ENCODE data around the gene UBB. TPM values are rescaled to one million over a fixed set of nuclear protein-coding genes. Genes with fewer than 3 reads are reported as not detected.

Gene UBB
- total and polyA plus RNA-seq, 2 of the 4 experiments (the other 2 are of a cell fraction), result 2,561 to 4,283 TPM

- peaks cover 7% of the 10 kb centered on the region; the same call in 1 of the 2 replicates for H3K9me1 ChIP-seq (ENCODE audit: insufficient read depth, low read length)
- no peak overlapping the region for H2AK9ac ChIP-seq (replicated peaks; ENCODE audit: low read depth, low read length, poor library complexity)
- H3K36me3 ChIP-seq (ENCODE audit: control insufficient read depth, insufficient read depth, low read length), result peaks cover 16% of the 10 kb centered on the region
- H4K91ac ChIP-seq (ENCODE audit: insufficient read depth, low read depth, low read length), result no peak overlapping the region
- no peak overlapping the region for H4K5ac ChIP-seq (ENCODE audit: low read depth, low read length)
- H4K20me1 ChIP-seq (ENCODE audit: insufficient read depth, low read length), result no peaks in the 10 kb centered on the region
- H3K79me1 ChIP-seq (ENCODE audit: low read depth in 1 of 2, low read length in 2 of 2), result peaks cover 6 to 16% of the 10 kb centered on the region in 2 experiments; a peak in 3 of 4 replicates
- no peak overlapping the region for H4K8ac ChIP-seq (ENCODE audit: low read depth in 2 of 2, low read length in 2 of 2)
- H3K9ac ChIP-seq (ENCODE audit: low read depth, low read length), result no peak overlapping the region
- H3K4me2 ChIP-seq (ENCODE audit: low read depth, low read length), result no peak overlapping the region
- H3K18ac ChIP-seq (ENCODE audit: low read depth, low read length), result no peak overlapping the region
- no peak overlapping the region for H3K4ac ChIP-seq (ENCODE audit: low read depth, low read length)
- no peak overlapping the region for H2BK20ac ChIP-seq (ENCODE audit: low read depth, low read length)
- H3K27me3 ChIP-seq (ENCODE audit: control insufficient read depth, insufficient read depth, low read length), result no peaks in the 10 kb centered on the region
- no peaks in the 10 kb centered on the region for H3K9me3 ChIP-seq (ENCODE audit: control insufficient read depth, insufficient read depth, low read length)
- H2AFZ ChIP-seq (replicated peaks; ENCODE audit: low read length, poor library complexity), result no peak overlapping the region
- H3K23ac ChIP-seq (ENCODE audit: low read depth, low read length), result no peak overlapping the region
- ATAC-seq (ENCODE audit: low read depth), result no peak
- no peak overlapping the region for H2AK5ac ChIP-seq (ENCODE audit: low read depth, low read length)
- no peak overlapping the region for H2BK120ac ChIP-seq (ENCODE audit: low read depth, low read length)
- intact Hi-C loops (cut with micrococcal nuclease) (no loop called here), in situ Hi-C loops (cut with MboI; ENCODE audit: low sequenced_read_pairs) (no loop called here), dilution Hi-C loops (cut with HindIII; ENCODE audit: low sequenced_read_pairs, unreplicated experiment) (no loop called here)
- CTCF ChIA-PET, result no interaction called here
- no peak overlapping the region for H3K27ac ChIP-seq (ENCODE audit: insufficient read depth, low read length)
- POLR2A ChIA-PET (ENCODE audit: unreplicated experiment), result no interaction called here
- H3K14ac ChIP-seq (replicated peaks; ENCODE audit: low read depth, low read length), result no peak overlapping the region
- WGBS, 2 experiments (ENCODE audit: extremely low coverage in 2 of 2, insufficient read length in 1 of 2), result 100% methylated on average over 4 of the region's 6 CpGs; no CpG with 5 or more reads in 1 of the 2 experiments
- H2BK15ac ChIP-seq (ENCODE audit: low read depth, low read length), result no peak overlapping the region
- no peak for DNase-seq
- 0 out of 2 replicates have a peak, but pooled peaks cover under 1% of the 10 kb centered on the region for H3K4me1 ChIP-seq (ENCODE audit: control insufficient read depth, insufficient read depth, low read length)
- BruUV-seq (replicated peaks), result no TSS peak
- no peak overlapping the region for H3K56ac ChIP-seq (ENCODE audit: extremely low read depth, insufficient read depth, low read length)
- H3K4me3 ChIP-seq (ENCODE audit: insufficient read depth, low read depth, low read length), result no peak overlapping the region
- TF ChIP-seq CHD1 (IDR thresholded peaks at IDR 0.05; ENCODE audit: low read depth, low read length) (no peak), MAZ (IDR thresholded peaks at IDR 0.05; ENCODE audit: borderline replicate concordance, low read depth, low read length) (no peak), ELK1 (IDR thresholded peaks at IDR 0.05; ENCODE audit: borderline replicate concordance, low read depth, low read length) (no peak), FOS (IDR thresholded peaks at IDR 0.05; ENCODE audit: low read depth, low read length) (no peak), RFX5 (IDR thresholded peaks at IDR 0.05; ENCODE audit: low read depth, low read length) (no peak), MAFK (IDR thresholded peaks at IDR 0.05; ENCODE audit: low read depth, low read length) (no peak), USF2 (IDR thresholded peaks at IDR 0.05; ENCODE audit: low read depth, low read length) (no peak), CTCF (conservative IDR thresholded peaks at IDR 0.05; ENCODE audit: low read depth, low read length) (no peak), SMC3 (IDR thresholded peaks at IDR 0.05; ENCODE audit: low read depth, low read length) (no peak), MXI1 (IDR thresholded peaks at IDR 0.05; ENCODE audit: borderline replicate concordance, low read depth, low read length) (no peak), POLR2A (IDR thresholded peaks at IDR 0.05; ENCODE audit: low read depth, low read length) (no peak), NFE2L2 (IDR thresholded peaks at IDR 0.05; ENCODE audit: low read depth, low read length) (no peak), BHLHE40 (IDR thresholded peaks at IDR 0.05; ENCODE audit: low read depth, low read length) (no peak)
- H2BK5ac ChIP-seq (ENCODE audit: low read depth, low read length, poor library complexity, severe bottlenecking), result no peak overlapping the region
Observed at GRCh38 chr17:16348586-16348985, 32.3 kb upstream of the UBB start.
